DND-41 (cell line): Measurements from ENCODE around the gene GALNTL6.

Experiments
- CTCF ChIP-seq: IDR thresholded peaks from 2 replicates; pipeline ENCODE4 v1.5.1; 2012; ENCODE audit warnings: borderline replicate concordance, low read length, moderate library complexity, mild to moderate bottlenecking; ENCODE audit not compliant: poor library complexity, severe bottlenecking; ENCODE audit errors: extremely low read depth
- EZH2 ChIP-seq: IDR thresholded peaks from 3 replicates; pipeline ENCODE4 v1.6.1; 2012; ENCODE audit warnings: borderline replicate concordance, low read depth, mild to moderate bottlenecking, moderate library complexity, low read length, inconsistent platforms; ENCODE audit not compliant: severe bottlenecking

- TF ChIP-seq EZH2 (no peak), CTCF (no peak)
These were observed 1083.8 kb downstream of the GALNTL6 start for GRCh38 chr4:172897046-172897445.
